H1 (cell line): Measurements from ENCODE around the gene TEX2. TPM values are rescaled to one million over a fixed set of nuclear protein-coding genes. Genes with fewer than 3 reads are reported as not detected.

Experiments used
- BACH1 ChIP-seq: IDR thresholded peaks from 2 replicates; pipeline ENCODE4 v1.6.1; 2012; ENCODE audit warnings: low read length, improper control_type of control experiment
- CHD1 ChIP-seq: IDR thresholded peaks from 2 replicates; pipeline ENCODE4 v1.6.1; 2012; ENCODE audit warnings: low read depth, low read length, improper control_type of control experiment
- CTBP2 ChIP-seq: IDR thresholded peaks from 2 replicates; pipeline ENCODE4 v1.7.0; 2011; ENCODE audit warnings: borderline replicate concordance, mild to moderate bottlenecking, moderate library complexity, mixed read lengths, low read length; ENCODE audit not compliant: insufficient read depth, insufficient read length
- EP300 ChIP-seq, 2 experiments: IDR thresholded peaks; 1 replicate in 1 of 2; 2 replicates in 1 of 2; pipeline ENCODE4 v1.6.1; 2011 to 2012; ENCODE audit warnings: low read depth in 2 of 2, low read length in 2 of 2, mild to moderate bottlenecking in 2 of 2, borderline replicate concordance in 1 of 2, inconsistent platforms in 1 of 2, moderate library complexity in 1 of 2
- KDM5A ChIP-seq: fragments of 200-600 bp; IDR thresholded peaks from 2 replicates; pipeline ENCODE4 v1.7.1; 2012; ENCODE audit warnings: mild to moderate bottlenecking, low read length, inconsistent platforms, mixed read lengths
- polyA plus RNA-seq, 7 experiments: library from polyadenylated mRNA; depleted of rRNA in 3 of 7; stranded (reverse) in 5 of 7; unstranded in 2 of 7; fragments of >200 nt in 5 of 7; fragments of 200-250 nt in 2 of 7; gene quantifications; 1 replicate in 5 of 7; 2 replicates in 1 of 7; 4 replicates in 1 of 7; pipeline versions ENCODE4 v1.2.1 to v1.2.3, GENCODE V29; 2011 to 2013; ENCODE audit warnings: missing spikeins in 2 of 7, mixed read lengths in 2 of 7
- total RNA-seq: library from RNA; stranded (reverse); fragmentation: NEBNext Ultra II Directional; extraction: Animal tissue kit (Norgen Biotek cat#: 25700); gene quantifications from 2 replicates; pipeline ENCODE4 v1.2.1, GENCODE V29; 2021

The TEX2 gene
- total and polyA plus RNA-seq, 2 of the 8 experiments (the other 6 are each of a cell fraction or from before 2014, with no cell fraction given) = 6.1 to 15.6 TPM

DNA sequence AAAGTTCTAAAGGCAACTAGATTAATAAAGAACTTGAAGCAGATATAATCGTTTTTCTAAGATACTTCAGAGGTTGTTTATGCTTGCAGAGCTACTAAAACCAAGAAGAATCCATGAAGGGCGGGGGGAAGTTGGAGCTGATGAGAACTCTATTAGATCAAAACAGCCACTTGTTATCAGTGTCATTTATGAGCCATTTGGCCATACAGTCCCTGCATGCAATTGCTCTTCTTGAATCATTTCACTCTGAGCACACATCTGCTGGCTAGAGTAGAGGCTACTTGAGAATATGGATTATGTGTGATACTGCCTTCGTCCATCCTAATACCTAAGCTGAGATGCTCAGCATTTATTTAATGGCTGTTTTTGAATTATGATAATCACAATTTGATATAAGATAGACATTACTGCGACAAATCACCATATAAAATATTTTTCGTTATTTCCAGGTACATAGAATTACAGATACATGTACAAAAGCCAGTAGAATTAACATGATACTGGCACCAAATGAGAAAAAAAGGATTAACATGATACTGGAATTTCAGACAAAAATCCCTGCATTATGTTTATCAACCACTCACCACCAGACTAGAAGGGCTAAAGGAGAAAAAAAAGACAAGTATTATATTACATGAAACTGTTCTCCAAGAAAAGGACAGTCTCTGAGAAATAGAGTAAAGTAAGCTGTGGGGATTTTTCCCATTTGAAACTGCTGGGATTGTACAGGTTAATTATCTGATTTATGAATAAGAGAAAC lies 64.5 kb downstream of the TEX2 start (continued):
- TF ChIP-seq CTBP2 (no peak), EP300 (IDR thresholded peaks at IDR 0.05; ENCODE audit: borderline replicate concordance in 1 of 2, low read depth in 2 of 2, low read length in 2 of 2) (no peak), BACH1 (no peak), KDM5A (no peak), CHD1 (no peak)
